ENCODE results near the gene MAGI2.

GRCh38 chr7:79055722-79056415, 397.6 kb downstream of the MAGI2 start:
- TF ChIP-seq POLR2A (IDR thresholded peaks at IDR 0.05; ENCODE audit: low read length) (no peak), GATA1 (IDR thresholded peaks at IDR 0.05; ENCODE audit: low read depth, low read length) (no peak)
